ENCODE data around the gene RSPH10B2.
"Not testable (repeated sequence)": the region's sequence is repeated elsewhere in the genome, so short reads cannot be mapped to it uniquely, and the experiment has no call there.

DNA sequence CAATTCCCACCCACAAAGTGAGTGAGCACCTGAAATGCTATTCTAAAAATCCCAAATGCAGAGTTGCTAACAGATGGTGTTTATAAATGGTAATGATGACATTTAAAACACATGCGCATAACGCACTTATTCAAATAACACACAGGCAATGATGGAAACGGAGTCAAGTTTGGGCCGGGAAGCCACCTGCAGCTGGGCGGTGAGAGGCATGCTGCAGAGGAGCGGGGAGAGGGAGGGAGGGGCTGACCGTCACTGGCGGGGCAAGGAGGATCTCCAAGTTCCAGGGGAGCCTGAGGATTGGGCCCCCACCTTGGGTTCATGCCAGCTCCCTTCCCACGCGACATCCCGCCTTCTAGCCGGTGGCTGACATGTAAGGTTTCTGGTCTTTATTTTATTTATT, 7.3 kb downstream of the RSPH10B2 start:
- TF ChIP-seq, protein P1, sequence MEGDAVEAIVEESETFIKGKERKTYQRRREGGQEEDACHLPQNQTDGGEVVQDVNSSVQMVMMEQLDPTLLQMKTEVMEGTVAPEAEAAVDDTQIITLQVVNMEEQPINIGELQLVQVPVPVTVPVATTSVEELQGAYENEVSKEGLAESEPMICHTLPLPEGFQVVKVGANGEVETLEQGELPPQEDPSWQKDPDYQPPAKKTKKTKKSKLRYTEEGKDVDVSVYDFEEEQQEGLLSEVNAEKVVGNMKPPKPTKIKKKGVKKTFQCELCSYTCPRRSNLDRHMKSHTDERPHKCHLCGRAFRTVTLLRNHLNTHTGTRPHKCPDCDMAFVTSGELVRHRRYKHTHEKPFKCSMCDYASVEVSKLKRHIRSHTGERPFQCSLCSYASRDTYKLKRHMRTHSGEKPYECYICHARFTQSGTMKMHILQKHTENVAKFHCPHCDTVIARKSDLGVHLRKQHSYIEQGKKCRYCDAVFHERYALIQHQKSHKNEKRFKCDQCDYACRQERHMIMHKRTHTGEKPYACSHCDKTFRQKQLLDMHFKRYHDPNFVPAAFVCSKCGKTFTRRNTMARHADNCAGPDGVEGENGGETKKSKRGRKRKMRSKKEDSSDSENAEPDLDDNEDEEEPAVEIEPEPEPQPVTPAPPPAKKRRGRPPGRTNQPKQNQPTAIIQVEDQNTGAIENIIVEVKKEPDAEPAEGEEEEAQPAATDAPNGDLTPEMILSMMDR (IDR thresholded peaks at IDR 0.05), result not testable (repeated sequence)
- TF ChIP-seq POLR2A, EP300 (IDR thresholded peaks at IDR 0.05): not testable (repeated sequence)

Data from sigmoid colon (tissue), 4 donors.